GM23338 (cell line): Measurements from ENCODE around the gene IBA57. TPM values are rescaled to one million over a fixed set of nuclear protein-coding genes. Genes with fewer than 3 reads are reported as not detected.
A peak's percentile ranks its signal among the peaks of the same experiment; 100 is the strongest.

ENCODE experiments used
- ATAC-seq: fragments of 200-7000 bp; cut with Tn5 transposase; 3 replicates; pipeline ENCODE4 v1.9.1; 2020
- DNase-seq: peaks from one replicate; pipeline ENCODE4 v3.0.0-alpha.2; 2015; ENCODE audit warnings: low spot score
- H2AFZ ChIP-seq: fragments of 200-600 bp; sonication (generic); 2 replicates; pipeline ENCODE4 v1.8.0; 2016; ENCODE audit warnings: antibody characterized with exemption, mild to moderate bottlenecking, moderate library complexity
- H3F3A ChIP-seq: fragments of 200-600 bp; sonication (generic); replicated peaks from 2 replicates; pipeline ENCODE4 v1.8.0; 2017; ENCODE audit warnings: antibody characterized with exemption, mixed run types, low read depth
- H3K27ac ChIP-seq: fragments of 200-600 bp; sonication (generic); 2 replicates; pipeline ENCODE4 v1.6.1; 2016; ENCODE audit warnings: low read depth
- H3K27me3 ChIP-seq: fragments of 200-600 bp; sonication (generic); 2 replicates; pipeline ENCODE4 v1.8.0; 2016; ENCODE audit warnings: mild to moderate bottlenecking, mixed run types, moderate library complexity; ENCODE audit not compliant: insufficient read depth
- H3K36me3 ChIP-seq: fragments of 200-600 bp; sonication (generic); 2 replicates; pipeline ENCODE4 v1.8.0; 2016; ENCODE audit warnings: mild to moderate bottlenecking; ENCODE audit not compliant: insufficient read depth
- H3K4me1 ChIP-seq: fragments of 200-600 bp; sonication (generic); 2 replicates; pipeline ENCODE4 v1.8.0; 2016; ENCODE audit warnings: mild to moderate bottlenecking, moderate library complexity; ENCODE audit not compliant: insufficient read depth
- H3K4me2 ChIP-seq: fragments of 200-600 bp; sonication (generic); 2 replicates; pipeline ENCODE4 v1.7.1; 2017; ENCODE audit warnings: mixed run types
- H3K4me3 ChIP-seq: fragments of 200-600 bp; sonication (generic); 2 replicates; pipeline ENCODE4 v1.6.1; 2016; ENCODE audit warnings: mixed run types
- H3K79me2 ChIP-seq: fragments of 200-600 bp; sonication (generic); replicated peaks from 2 replicates; pipeline ENCODE4 v1.8.0; 2017; ENCODE audit warnings: mild to moderate bottlenecking; ENCODE audit not compliant: insufficient read depth
- H3K9me2 ChIP-seq: fragments of 200-600 bp; sonication (generic); 2 replicates; pipeline ENCODE4 v1.8.0; 2017; ENCODE audit not compliant: insufficient read depth
- H4K20me1 ChIP-seq: fragments of 200-600 bp; sonication (generic); replicated peaks from 2 replicates; pipeline ENCODE4 v1.8.0; 2017; ENCODE audit warnings: mild to moderate bottlenecking; ENCODE audit not compliant: insufficient read depth
- H3K27ac Mint-ChIP-seq: 2 replicates; pipeline ENCODE4 v1.8.0; 2020; ENCODE audit warnings: inconsistent platforms, mild to moderate bottlenecking, moderate library complexity, mixed read lengths
- H3K27me3 Mint-ChIP-seq: 3 replicates; pipeline ENCODE4 v1.8.0; 2022; ENCODE audit warnings: low read depth, mild to moderate bottlenecking, moderate library complexity, mixed read lengths, inconsistent platforms; ENCODE audit not compliant: insufficient read depth, poor library complexity
- H3K36me3 Mint-ChIP-seq: 3 replicates; pipeline ENCODE4 v1.8.0; 2021; ENCODE audit warnings: low read depth, mild to moderate bottlenecking, inconsistent platforms, moderate library complexity, mixed read lengths
- H3K4me1 Mint-ChIP-seq: 3 replicates; pipeline ENCODE4 v1.8.0; 2020; ENCODE audit warnings: mild to moderate bottlenecking, inconsistent platforms, mixed read lengths
- H3K4me3 Mint-ChIP-seq: 3 replicates; pipeline ENCODE4 v1.8.0; 2021; ENCODE audit warnings: moderate library complexity, mild to moderate bottlenecking, inconsistent platforms, mixed read lengths
- H3K9me3 Mint-ChIP-seq: 3 replicates; pipeline ENCODE4 v1.8.0; 2020; ENCODE audit warnings: moderate library complexity, mild to moderate bottlenecking, inconsistent platforms, mixed read lengths
- ETS1 ChIP-seq: IDR thresholded peaks from 2 replicates; pipeline ENCODE4 v1.6.1; 2016; ENCODE audit warnings: antibody characterized with exemption
- EZH2 ChIP-seq: fragments of 200-600 bp; sonication (generic); IDR thresholded peaks from one replicate; pipeline ENCODE4 v1.8.0; 2017; ENCODE audit warnings: antibody characterized with exemption, mild to moderate bottlenecking, low read depth; ENCODE audit not compliant: unreplicated experiment
- EZH2phosphoT487 ChIP-seq: fragments of 200-600 bp; sonication (generic); IDR thresholded peaks from one replicate; pipeline ENCODE4 v1.8.1; 2018; ENCODE audit warnings: antibody characterized with exemption; ENCODE audit not compliant: unreplicated experiment
- NANOG ChIP-seq: IDR thresholded peaks from 2 replicates; pipeline ENCODE4 v1.6.1; 2016; ENCODE audit warnings: antibody characterized with exemption, borderline replicate concordance
- POLR2AphosphoS5 ChIP-seq: IDR thresholded peaks from 2 replicates; pipeline ENCODE4 v1.6.1; 2016; ENCODE audit warnings: antibody characterized with exemption, low read depth
- REST ChIP-seq: IDR thresholded peaks from one replicate; pipeline ENCODE4 v1.6.1; 2018; ENCODE audit warnings: antibody characterized with exemption; ENCODE audit not compliant: unreplicated experiment
- ZNF331 ChIP-seq: fragments of 250-450 bp; sonication (Bioruptor Pico); IDR thresholded peaks from 2 replicates; pipeline ENCODE4 v1.5.0; 2020; ENCODE audit warnings: low read depth, mild to moderate bottlenecking, moderate library complexity
- polyA plus RNA-seq: library from polyadenylated mRNA; unstranded; fragments of >200 nt; fragmentation: Nextera tagmentation; extraction: Ambion mirVana; gene quantifications from 2 replicates; pipeline ENCODE4 v1.2.1, GENCODE V29; 2016
- total RNA-seq: library from RNA; depleted of rRNA; stranded (reverse); fragments of >200 nt; shearing (Covaris generic); gene quantifications from 2 replicates; pipeline ENCODE4 v1.2.3, GENCODE V29; 2014
- TF ChIP-seq, protein P1 (sequence below), 2 experiments: fragments of 200-600 bp in 1 of 2; sonication (generic) in 1 of 2; conservative IDR thresholded peaks; 2 replicates each; pipeline versions ENCODE4 v1.5.1 to v1.6.1; 2016 to 2017; ENCODE audit warnings: antibody characterized with exemption in 2 of 2, low read depth in 2 of 2, mild to moderate bottlenecking in 2 of 2, moderate library complexity in 1 of 2

Gene IBA57
- total and polyA plus RNA-seq, 2 experiments from 2014 or later, result 1.1 to 10.3 TPM

DNA sequence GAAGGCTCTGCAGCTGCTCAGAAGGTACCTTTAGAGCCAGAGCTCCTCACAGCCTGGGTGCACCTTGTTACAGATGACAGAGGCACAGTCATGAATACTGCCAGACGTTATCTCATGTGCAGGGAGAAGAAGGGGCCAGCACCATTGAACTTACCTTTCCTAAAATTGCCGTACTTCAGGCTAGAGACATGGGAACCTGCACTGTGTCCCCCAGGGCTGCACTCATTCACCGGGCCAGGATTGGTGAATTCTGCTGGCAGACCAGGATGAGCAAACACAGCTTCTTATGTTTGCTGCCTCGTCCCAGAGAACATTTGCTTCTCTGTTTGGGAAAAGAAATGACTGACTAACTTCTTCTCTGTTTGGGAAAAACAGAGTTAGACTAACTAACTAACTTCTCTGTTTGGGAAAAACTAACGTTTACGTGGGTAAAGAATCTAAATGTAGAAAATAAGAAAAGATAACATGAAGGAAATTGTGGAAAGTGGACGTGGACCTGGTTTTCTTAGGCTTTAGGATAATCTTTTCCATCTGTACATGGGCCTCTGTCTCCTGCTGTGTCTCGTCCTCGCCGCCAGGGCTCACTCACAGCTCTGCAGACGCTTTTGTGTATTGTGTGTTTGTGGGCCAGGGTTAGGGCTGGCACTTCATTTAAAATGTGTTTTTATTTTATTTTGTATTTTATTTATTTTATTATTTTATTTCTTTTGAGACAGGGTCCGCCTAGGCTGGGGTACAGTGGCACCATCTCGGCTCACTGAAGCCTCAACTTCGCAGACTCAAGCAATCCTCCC lies 52.1 kb downstream of the IBA57 start:
- no peak overlapping the region for H3K4me2 ChIP-seq
- peaks cover 8% of the 10 kb centered on the region for H4K20me1 ChIP-seq
- no peak overlapping the region for H2AFZ ChIP-seq
- no peaks in the 10 kb centered on the region for H3K9me2 ChIP-seq
- no peaks in the 10 kb centered on the region for H3F3A ChIP-seq
- H3K36me3 ChIP-seq, result 0 out of 2 replicates have a peak, but pooled peaks cover 11% of the 10 kb centered on the region
- H3K79me2 ChIP-seq, result no peaks in the 10 kb centered on the region; the same call in 1 of the 2 replicates
- H3K27ac ChIP-seq, result no peak overlapping the region
- Mint-ChIP-seq H3K4me1 (0 out of 3 replicates have a peak, but pooled peaks cover 3% of the 10 kb centered on the region), H3K27me3 (peaks cover 7% of the 10 kb centered on the region), H3K4me3 (no peak overlapping the region), H3K36me3 (peaks cover 48% of the 10 kb centered on the region), H3K27ac (no peak overlapping the region), H3K9me3 (peaks cover 3% of the 10 kb centered on the region; the same call in 1 of the 3 replicates)
- TF ChIP-seq, protein P1, sequence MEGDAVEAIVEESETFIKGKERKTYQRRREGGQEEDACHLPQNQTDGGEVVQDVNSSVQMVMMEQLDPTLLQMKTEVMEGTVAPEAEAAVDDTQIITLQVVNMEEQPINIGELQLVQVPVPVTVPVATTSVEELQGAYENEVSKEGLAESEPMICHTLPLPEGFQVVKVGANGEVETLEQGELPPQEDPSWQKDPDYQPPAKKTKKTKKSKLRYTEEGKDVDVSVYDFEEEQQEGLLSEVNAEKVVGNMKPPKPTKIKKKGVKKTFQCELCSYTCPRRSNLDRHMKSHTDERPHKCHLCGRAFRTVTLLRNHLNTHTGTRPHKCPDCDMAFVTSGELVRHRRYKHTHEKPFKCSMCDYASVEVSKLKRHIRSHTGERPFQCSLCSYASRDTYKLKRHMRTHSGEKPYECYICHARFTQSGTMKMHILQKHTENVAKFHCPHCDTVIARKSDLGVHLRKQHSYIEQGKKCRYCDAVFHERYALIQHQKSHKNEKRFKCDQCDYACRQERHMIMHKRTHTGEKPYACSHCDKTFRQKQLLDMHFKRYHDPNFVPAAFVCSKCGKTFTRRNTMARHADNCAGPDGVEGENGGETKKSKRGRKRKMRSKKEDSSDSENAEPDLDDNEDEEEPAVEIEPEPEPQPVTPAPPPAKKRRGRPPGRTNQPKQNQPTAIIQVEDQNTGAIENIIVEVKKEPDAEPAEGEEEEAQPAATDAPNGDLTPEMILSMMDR (conservative IDR thresholded peaks at IDR 0.05; ENCODE audit: low read depth in 2 of 2), result peak in 1 of 2 experiments; percentile 2; a peak in 1 of 4 replicates
- TF ChIP-seq NANOG, result no peak
- no peak overlapping the region for H3K4me3 ChIP-seq
- H3K27me3 ChIP-seq, result no peaks in the 10 kb centered on the region
- H3K4me1 ChIP-seq, result no peaks in the 10 kb centered on the region
- ATAC-seq (no peak), DNase-seq (no peak)

- Mint-ChIP-seq H3K27me3 (peaks cover 9% of the 10 kb centered on the region), H3K36me3 (peaks cover 57% of the 10 kb centered on the region), H3K4me3 (no peak overlapping the region), H3K4me1 (0 out of 3 replicates have a peak, but pooled peaks cover 3% of the 10 kb centered on the region), H3K9me3 (peaks cover 3% of the 10 kb centered on the region; the same call in 1 of the 3 replicates), H3K27ac (no peak overlapping the region)
- no peaks in the 10 kb centered on the region for H3F3A ChIP-seq
- no peak overlapping the region for H3K4me3 ChIP-seq
- H3K4me1 ChIP-seq, result no peaks in the 10 kb centered on the region
- H4K20me1 ChIP-seq, result peaks cover 8% of the 10 kb centered on the region
- ATAC-seq, result no peak
- H2AFZ ChIP-seq, result no peak overlapping the region
- DNase-seq, result no peak
- H3K36me3 ChIP-seq, result peaks cover 11% of the 10 kb centered on the region; the same call in 1 of the 2 replicates
- no peak overlapping the region for H3K27ac ChIP-seq
- no peaks in the 10 kb centered on the region for H3K27me3 ChIP-seq
- no peak overlapping the region for H3K4me2 ChIP-seq
- H3K79me2 ChIP-seq, result no peaks in the 10 kb centered on the region; the same call in 1 of the 2 replicates
- H3K9me2 ChIP-seq, result no peaks in the 10 kb centered on the region
- no peak for TF ChIP-seq EZH2phosphoT487
- no peak for TF ChIP-seq POLR2AphosphoS5
- TF ChIP-seq REST, result no peak
- TF ChIP-seq, protein P1 (conservative IDR thresholded peaks at IDR 0.05; ENCODE audit: low read depth in 2 of 2), result no peak
- no peak for TF ChIP-seq ETS1
- no peak for TF ChIP-seq ZNF331
- no peak for TF ChIP-seq EZH2
- TF ChIP-seq NANOG, result no peak
These were observed 53.1 kb downstream of the IBA57 start for GRCh38 chr1:228218513-228219244.
